A549 (cell line): ENCODE data around the gene LARP4. TPM values are rescaled to one million over a fixed set of nuclear protein-coding genes. Genes with fewer than 3 reads are reported as not detected.

Source experiments
- ATAC-seq, 2 experiments: fragments of 200-7000 bp in 1 of 2; fragments of >200 bp in 1 of 2; cut with Nextera tagmentation in 1 of 2; cut with Tn5 transposase in 1 of 2; 3 replicates each; pipeline versions ENCODE4 v1.8.0 to v1.9.1; 2018 to 2020; ENCODE audit warnings: mild to moderate bottlenecking in 1 of 2, moderate library complexity in 1 of 2
- CTCF ChIA-PET: fragments of 300-600 bp; sonication (Branson Sonifier 250); formaldehyde crosslinking; extraction: SDS; loops from one replicate; lab custom pipeline; 2021; ENCODE audit warnings: antibody characterized with exemption, inconsistent platforms; lab: Yijun Ruan, JAX
- POLR2A ChIA-PET: fragments of 350-600 bp; formaldehyde crosslinking; extraction: SDS; loops from one replicate; lab custom pipeline; 2021; ENCODE audit warnings: antibody characterized with exemption, inconsistent platforms; lab: Yijun Ruan, JAX
- DNase-seq, 2 experiments: peaks; one replicate each; pipeline versions ENCODE4 v3.0.0 to v3.0.0-alpha.2; 2011 to 2016; ENCODE audit warnings: low read depth in 1 of 2, low spot score in 1 of 2
- FAIRE-seq: peaks from 2 replicates; lab custom pipeline; 2011; peaks lifted over from hg19 to GRCh38; lab: Jason Lieb, UNC
- H3K27ac ChIP-seq, 2 experiments: fragments of >200 bp; sonication (Bioruptor Twin); formaldehyde crosslinking; 3 replicates each; pipeline ENCODE4 v1.5.1; 2016 to 2017
- H3K4me1 ChIP-seq: fragments of >200 bp; sonication (Bioruptor Twin); formaldehyde crosslinking; 3 replicates; pipeline ENCODE4 v1.6.1; 2016
- H3K4me2 ChIP-seq: fragments of >200 bp; sonication (Bioruptor Twin); formaldehyde crosslinking; 3 replicates; pipeline ENCODE4 v1.6.1; 2016
- H3K4me3 ChIP-seq: fragments of >200 bp; sonication (Bioruptor Twin); formaldehyde crosslinking; 3 replicates; pipeline ENCODE4 v1.5.1; 2016
- H3K9me3 ChIP-seq: fragments of >200 bp; sonication (Bioruptor Twin); formaldehyde crosslinking; 3 replicates; pipeline ENCODE4 v1.6.1; 2016
- BHLHE40 ChIP-seq: IDR thresholded peaks from 2 replicates; pipeline ENCODE4 v1.6.1; 2012; ENCODE audit warnings: low read depth, low read length, inconsistent platforms
- CHD4 ChIP-seq: fragments of 200-600 bp; sonication (generic); IDR thresholded peaks from 2 replicates; pipeline ENCODE4 v1.6.1; 2016; ENCODE audit warnings: antibody characterized with exemption, mild to moderate bottlenecking, borderline replicate concordance
- ESRRA ChIP-seq: fragments of 150-350 bp; IDR thresholded peaks from 2 replicates; pipeline ENCODE4 v1.6.1; 2014; ENCODE audit warnings: mild to moderate bottlenecking, low read length, borderline replicate concordance
- FOXS1 ChIP-seq: fragments of 250-450 bp; sonication (Bioruptor Pico); IDR thresholded peaks from 2 replicates; pipeline ENCODE4 v1.5.0; 2020; ENCODE audit warnings: mild to moderate bottlenecking, moderate library complexity
- HOXB13 ChIP-seq: fragments of 250-450 bp; sonication (Bioruptor Pico); IDR thresholded peaks from 2 replicates; pipeline ENCODE4 v1.5.0; 2020; ENCODE audit warnings: low read depth, mild to moderate bottlenecking, moderate library complexity
- HOXB5 ChIP-seq: fragments of 250-450 bp; sonication (Bioruptor Pico); IDR thresholded peaks from 2 replicates; pipeline ENCODE4 v1.5.0; 2020; ENCODE audit warnings: mild to moderate bottlenecking, moderate library complexity
- JUN ChIP-seq, 2 experiments: fragments of >200 bp; sonication (Bioruptor Twin); formaldehyde crosslinking; IDR thresholded peaks; 2 replicates in 1 of 2; 3 replicates in 1 of 2; pipeline ENCODE4 v1.6.1; 2016 to 2017
- JUNB ChIP-seq: fragments of >200 bp; sonication (Bioruptor Twin); formaldehyde crosslinking; IDR thresholded peaks from 2 replicates; pipeline ENCODE4 v1.6.1; 2016
- KDM1A ChIP-seq: fragments of 200-600 bp; sonication (generic); IDR thresholded peaks from 2 replicates; pipeline ENCODE4 v1.6.1; 2016; ENCODE audit warnings: low read depth, mild to moderate bottlenecking
- KDM5A ChIP-seq: fragments of 200-600 bp; sonication (generic); IDR thresholded peaks from 2 replicates; pipeline ENCODE4 v1.6.1; 2016; ENCODE audit warnings: antibody characterized with exemption, mild to moderate bottlenecking
- NFE2L2 ChIP-seq: fragments of 150-350 bp; conservative IDR thresholded peaks from 2 replicates; pipeline ENCODE4 v1.6.1; 2014; ENCODE audit warnings: low read length
- NPAS2 ChIP-seq: fragments of 250-450 bp; sonication (Bioruptor Pico); IDR thresholded peaks from 2 replicates; pipeline ENCODE4 v1.8.0; 2022; ENCODE audit warnings: mild to moderate bottlenecking, moderate library complexity, borderline replicate concordance
- SMC3 ChIP-seq: fragments of >200 bp; sonication (Bioruptor Twin); formaldehyde crosslinking; IDR thresholded peaks from 3 replicates; pipeline ENCODE4 v1.6.1; 2018; ENCODE audit warnings: inconsistent platforms
- TP53 ChIP-seq: fragments of 250-450 bp; sonication (Bioruptor Pico); IDR thresholded peaks from 2 replicates; pipeline ENCODE4 v1.5.0; 2021; ENCODE audit warnings: mild to moderate bottlenecking, moderate library complexity
- ZC3H11A ChIP-seq: fragments of 450-650 bp; IDR thresholded peaks from 2 replicates; pipeline ENCODE4 v1.6.1; 2014; ENCODE audit warnings: antibody characterized with exemption, mild to moderate bottlenecking
- ZSCAN20 ChIP-seq: fragments of 250-450 bp; sonication (Bioruptor Pico); IDR thresholded peaks from 2 replicates; pipeline ENCODE4 v1.8.0; 2022; ENCODE audit warnings: mild to moderate bottlenecking, moderate library complexity
- WGBS: methylation state at CpG from one replicate; pipeline ENCODE4 v1.1.6; 2017; ENCODE audit errors: missing lambda C conversion rate; 5-methylcytosine and 5-hydroxymethylcytosine counted together
- polyA plus RNA-seq, 4 experiments: library from polyadenylated mRNA; depleted of rRNA in 3 of 4; stranded (reverse); fragments of >200 nt; fragmentation: RNase III in 1 of 4; extraction: RNeasy Plus Mini Kit Qiagen cat#74134 plus additional on column Dnase treatment in 1 of 4; gene quantifications; 2 replicates in 3 of 4; 3 replicates in 1 of 4; pipeline ENCODE4 v1.2.3, GENCODE V29; 2011 to 2017
- TF ChIP-seq, protein P1 (sequence below): IDR thresholded peaks from 2 replicates; pipeline ENCODE4 v1.6.1; 2012
- TF ChIP-seq, protein P2 (sequence below): fragments of 200-600 bp; sonication (generic); IDR thresholded peaks from 2 replicates; pipeline ENCODE4 v1.6.1; 2016; ENCODE audit warnings: antibody characterized with exemption, mild to moderate bottlenecking, moderate library complexity
- TF ChIP-seq, protein P3 (sequence below): IDR thresholded peaks from 2 replicates; pipeline ENCODE4 v1.6.1; 2012; ENCODE audit warnings: low read depth, borderline replicate concordance
- TF ChIP-seq, protein P4 (sequence below): fragments of 250-450 bp; sonication (Bioruptor Pico); IDR thresholded peaks from 2 replicates; pipeline ENCODE4 v1.5.0; 2021; ENCODE audit warnings: mild to moderate bottlenecking, moderate library complexity, borderline replicate concordance

LARP4 gene
- polyA plus RNA-seq, 2 of the 4 experiments (the other 2 are of a cell fraction): 38.2 to 67.8 TPM

DNA sequence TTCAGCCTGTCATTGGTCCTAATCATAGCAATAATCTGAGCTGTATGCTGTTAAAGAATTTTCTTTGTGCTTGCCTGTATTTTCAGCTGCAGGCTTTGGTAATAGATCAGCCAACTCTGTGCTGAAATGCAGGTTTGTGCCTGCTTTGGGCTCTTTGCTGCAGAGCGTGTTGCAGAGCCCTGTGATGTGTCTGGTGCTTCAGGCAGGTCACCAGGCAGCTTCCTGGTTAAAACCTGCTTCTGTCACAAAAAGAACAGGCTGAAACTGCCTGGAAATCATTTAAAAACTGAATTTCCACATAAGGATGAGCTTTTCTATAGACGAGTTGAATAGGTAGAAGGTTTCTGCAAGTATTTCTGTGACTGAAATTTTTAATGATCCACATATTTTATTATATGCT lies 107.2 kb downstream of the LARP4 start (continued):
- TF ChIP-seq, protein P1, sequence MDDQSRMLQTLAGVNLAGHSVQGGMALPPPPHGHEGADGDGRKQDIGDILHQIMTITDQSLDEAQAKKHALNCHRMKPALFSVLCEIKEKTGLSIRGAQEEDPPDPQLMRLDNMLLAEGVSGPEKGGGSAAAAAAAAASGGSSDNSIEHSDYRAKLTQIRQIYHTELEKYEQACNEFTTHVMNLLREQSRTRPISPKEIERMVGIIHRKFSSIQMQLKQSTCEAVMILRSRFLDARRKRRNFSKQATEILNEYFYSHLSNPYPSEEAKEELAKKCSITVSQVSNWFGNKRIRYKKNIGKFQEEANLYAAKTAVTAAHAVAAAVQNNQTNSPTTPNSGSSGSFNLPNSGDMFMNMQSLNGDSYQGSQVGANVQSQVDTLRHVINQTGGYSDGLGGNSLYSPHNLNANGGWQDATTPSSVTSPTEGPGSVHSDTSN: no peak

DNA sequence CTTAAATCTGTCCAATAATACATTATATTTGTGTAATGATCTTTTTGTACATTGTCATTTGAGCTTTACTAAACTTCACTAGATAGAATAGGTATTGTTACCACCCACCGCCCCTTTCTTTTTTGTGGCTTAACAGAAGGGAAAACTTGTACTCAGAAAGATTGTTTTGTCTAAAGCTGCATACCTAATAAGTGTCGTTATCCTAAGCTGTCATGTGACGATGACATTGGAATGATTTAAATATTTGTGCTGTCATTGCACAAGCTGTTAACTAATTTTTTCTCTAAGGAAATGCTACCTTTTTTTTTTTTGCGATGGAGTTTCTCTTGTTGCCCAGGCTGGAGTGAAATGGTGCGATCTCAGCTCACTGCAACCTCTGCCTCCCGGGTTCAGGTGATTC lies 107.7 kb downstream of the LARP4 start:
- Histone ChIP-seq H3K4me1 (peaks cover 43% of the 10 kb centered on the region), H3K4me3 (no peak overlapping the region), H3K27ac (no peak overlapping the region), H3K9me3 (no peaks in the 10 kb centered on the region), H3K4me2 (peak overlapping the region; percentile 40; the same call in 1 of the 3 replicates)
- no peak for FAIRE-seq
- TF ChIP-seq KDM5A (no peak), ESRRA (no peak), FOXS1 (CRISPR knock-in tag) (no peak)
- whole genome bisulfite sequencing: 87% methylated on average over 6 of the region's 6 CpGs
- no peak for ATAC-seq
- no peak for DNase-seq
- ChIA-PET CTCF (interaction anchor here (0.6 to 8.4 kb wide), 8 partner anchors 24 to 134 kb away, joined by 3 to 182 read pairs (median 3); no protein-coding TSS in a partner anchor), POLR2A (interaction anchor here (0.6 kb wide), 1 partner anchor 90 kb away, joined by 6 read pairs; no protein-coding TSS in a partner anchor)

DNA sequence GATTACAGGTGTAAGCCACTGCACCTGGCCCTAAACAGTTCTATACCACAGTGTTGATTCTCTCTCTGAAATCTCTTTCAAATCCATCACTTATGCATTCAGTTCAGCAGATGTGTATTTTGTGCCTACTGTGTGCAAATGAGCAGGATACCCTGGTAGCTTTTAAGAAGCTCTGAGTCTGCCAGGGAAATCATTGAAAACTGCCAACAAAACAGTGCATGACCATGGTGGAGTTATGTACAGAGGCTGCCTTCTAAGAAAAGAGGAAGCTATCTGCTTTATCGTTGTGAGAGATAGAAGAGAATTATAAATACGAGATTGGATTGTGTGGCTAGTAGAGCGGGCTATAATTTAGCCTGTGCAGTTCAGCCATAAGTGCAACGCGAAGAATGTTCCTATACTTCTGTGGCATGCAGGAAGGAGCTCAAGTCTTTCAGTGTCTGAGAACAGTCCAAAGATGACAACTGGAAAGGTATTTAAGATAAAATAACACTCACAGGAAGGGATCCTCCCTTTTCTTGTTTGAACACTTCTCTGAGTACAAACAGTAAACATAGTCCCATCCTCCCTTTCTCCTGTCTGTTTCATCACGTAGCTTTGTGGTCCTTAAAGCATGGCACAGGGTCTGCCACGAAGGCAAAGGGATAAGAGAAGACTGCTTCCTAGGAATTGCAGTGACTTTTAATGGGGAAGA lies 108.4 kb downstream of the LARP4 start:
- 52% methylated on average over 7 of the region's 7 CpGs for WGBS
- 0 out of 6 replicates have a peak overlapping the region, but pooled peaks of 1 of the 2 experiments have one; percentile 8 for H3K27ac ChIP-seq

DNA sequence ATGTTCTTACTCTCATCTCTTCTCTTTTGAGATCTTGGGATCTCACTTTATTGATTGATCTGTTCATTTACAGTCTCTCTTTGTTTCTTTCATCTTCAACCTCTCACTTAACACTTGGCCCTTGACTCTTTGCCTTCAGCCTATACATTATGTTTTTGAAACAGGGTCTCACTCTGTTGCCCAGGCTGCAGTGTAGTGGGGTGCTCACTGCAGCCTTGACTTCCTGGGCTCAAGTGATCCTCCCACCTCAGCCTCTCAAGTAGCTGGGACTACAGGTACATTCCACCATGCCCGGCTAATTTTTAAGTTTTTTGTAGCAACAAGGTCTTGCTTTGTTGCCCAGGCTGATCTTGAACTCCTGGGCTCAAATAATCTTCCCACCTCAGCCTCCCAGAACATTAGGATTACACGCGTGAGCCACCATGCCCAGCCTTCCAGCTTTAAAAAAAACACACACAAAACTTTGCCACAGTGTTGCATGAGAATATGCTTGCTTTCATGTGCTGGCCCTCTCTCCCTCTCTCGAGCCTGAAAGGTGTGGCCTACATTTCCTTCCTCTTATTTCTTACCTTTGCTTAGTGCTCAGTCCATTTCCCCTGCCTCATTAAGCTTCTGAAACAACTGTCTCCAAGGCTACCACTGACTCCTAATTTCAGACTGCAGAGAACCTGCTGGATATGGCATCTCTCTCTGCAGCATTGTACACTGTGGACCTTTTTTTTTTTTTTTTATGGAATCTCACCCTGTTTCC lies 114.0 kb downstream of the LARP4 start:
- 94% methylated on average over 4 of the region's 4 CpGs for WGBS
- ATAC-seq: no peak
- no peak for FAIRE-seq
- no peaks in the 10 kb centered on the region for H3K9me3 ChIP-seq
- no peak for DNase-seq
- no peak overlapping the region for H3K4me3 ChIP-seq
- no peak overlapping the region for H3K27ac ChIP-seq
- H3K4me2 ChIP-seq: no peak overlapping the region
- ChIA-PET CTCF (interaction anchor here (0.7 to 2.2 kb wide), 5 partner anchors 9 to 273 kb away, joined by 3 to 21 read pairs (median 3); partner anchors contain the start of gene DIP2B), POLR2A (no interaction called here)
- peaks cover 16% of the 10 kb centered on the region for H3K4me1 ChIP-seq
- TF ChIP-seq HOXB13: no peak
- TF ChIP-seq, protein P1: no peak
- TF ChIP-seq, protein P2, sequence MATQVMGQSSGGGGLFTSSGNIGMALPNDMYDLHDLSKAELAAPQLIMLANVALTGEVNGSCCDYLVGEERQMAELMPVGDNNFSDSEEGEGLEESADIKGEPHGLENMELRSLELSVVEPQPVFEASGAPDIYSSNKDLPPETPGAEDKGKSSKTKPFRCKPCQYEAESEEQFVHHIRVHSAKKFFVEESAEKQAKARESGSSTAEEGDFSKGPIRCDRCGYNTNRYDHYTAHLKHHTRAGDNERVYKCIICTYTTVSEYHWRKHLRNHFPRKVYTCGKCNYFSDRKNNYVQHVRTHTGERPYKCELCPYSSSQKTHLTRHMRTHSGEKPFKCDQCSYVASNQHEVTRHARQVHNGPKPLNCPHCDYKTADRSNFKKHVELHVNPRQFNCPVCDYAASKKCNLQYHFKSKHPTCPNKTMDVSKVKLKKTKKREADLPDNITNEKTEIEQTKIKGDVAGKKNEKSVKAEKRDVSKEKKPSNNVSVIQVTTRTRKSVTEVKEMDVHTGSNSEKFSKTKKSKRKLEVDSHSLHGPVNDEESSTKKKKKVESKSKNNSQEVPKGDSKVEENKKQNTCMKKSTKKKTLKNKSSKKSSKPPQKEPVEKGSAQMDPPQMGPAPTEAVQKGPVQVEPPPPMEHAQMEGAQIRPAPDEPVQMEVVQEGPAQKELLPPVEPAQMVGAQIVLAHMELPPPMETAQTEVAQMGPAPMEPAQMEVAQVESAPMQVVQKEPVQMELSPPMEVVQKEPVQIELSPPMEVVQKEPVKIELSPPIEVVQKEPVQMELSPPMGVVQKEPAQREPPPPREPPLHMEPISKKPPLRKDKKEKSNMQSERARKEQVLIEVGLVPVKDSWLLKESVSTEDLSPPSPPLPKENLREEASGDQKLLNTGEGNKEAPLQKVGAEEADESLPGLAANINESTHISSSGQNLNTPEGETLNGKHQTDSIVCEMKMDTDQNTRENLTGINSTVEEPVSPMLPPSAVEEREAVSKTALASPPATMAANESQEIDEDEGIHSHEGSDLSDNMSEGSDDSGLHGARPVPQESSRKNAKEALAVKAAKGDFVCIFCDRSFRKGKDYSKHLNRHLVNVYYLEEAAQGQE: no peak
- TF ChIP-seq, protein P3, sequence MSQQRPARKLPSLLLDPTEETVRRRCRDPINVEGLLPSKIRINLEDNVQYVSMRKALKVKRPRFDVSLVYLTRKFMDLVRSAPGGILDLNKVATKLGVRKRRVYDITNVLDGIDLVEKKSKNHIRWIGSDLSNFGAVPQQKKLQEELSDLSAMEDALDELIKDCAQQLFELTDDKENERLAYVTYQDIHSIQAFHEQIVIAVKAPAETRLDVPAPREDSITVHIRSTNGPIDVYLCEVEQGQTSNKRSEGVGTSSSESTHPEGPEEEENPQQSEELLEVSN: no peak
- TF ChIP-seq TP53 (CRISPR knock-in tag): no peak
- no peak for TF ChIP-seq ESRRA
- TF ChIP-seq ZSCAN20 (CRISPR knock-in tag): no peak
- no peak for TF ChIP-seq JUN (IDR thresholded peaks at IDR 0.05)
- no peak for TF ChIP-seq NFE2L2
- TF ChIP-seq JUNB: no peak
- TF ChIP-seq ZC3H11A: no peak

More for the DNA sequence above, 108.4 kb downstream of the LARP4 start:
- DNase-seq (no peak), FAIRE-seq (no peak), ATAC-seq (no peak)
- peak overlapping the region; percentile 40 for H3K4me2 ChIP-seq
- peaks cover 43% of the 10 kb centered on the region for H3K4me1 ChIP-seq
- H3K9me3 ChIP-seq: no peaks in the 10 kb centered on the region
- CTCF ChIA-PET: interaction anchor here (0.9 to 8.4 kb wide), 7 partner anchors 20 to 133 kb away, joined by 3 to 182 read pairs (median 3); no protein-coding TSS in a partner anchor
- TF ChIP-seq, protein P3: no peak
- no peak for TF ChIP-seq CHD4
- no peak for TF ChIP-seq BHLHE40
- TF ChIP-seq SMC3: no peak
- no peak for TF ChIP-seq FOXS1 (CRISPR knock-in tag)
- TF ChIP-seq HOXB5: no peak
- TF ChIP-seq NPAS2 (CRISPR knock-in tag): no peak
- TF ChIP-seq, protein P4, sequence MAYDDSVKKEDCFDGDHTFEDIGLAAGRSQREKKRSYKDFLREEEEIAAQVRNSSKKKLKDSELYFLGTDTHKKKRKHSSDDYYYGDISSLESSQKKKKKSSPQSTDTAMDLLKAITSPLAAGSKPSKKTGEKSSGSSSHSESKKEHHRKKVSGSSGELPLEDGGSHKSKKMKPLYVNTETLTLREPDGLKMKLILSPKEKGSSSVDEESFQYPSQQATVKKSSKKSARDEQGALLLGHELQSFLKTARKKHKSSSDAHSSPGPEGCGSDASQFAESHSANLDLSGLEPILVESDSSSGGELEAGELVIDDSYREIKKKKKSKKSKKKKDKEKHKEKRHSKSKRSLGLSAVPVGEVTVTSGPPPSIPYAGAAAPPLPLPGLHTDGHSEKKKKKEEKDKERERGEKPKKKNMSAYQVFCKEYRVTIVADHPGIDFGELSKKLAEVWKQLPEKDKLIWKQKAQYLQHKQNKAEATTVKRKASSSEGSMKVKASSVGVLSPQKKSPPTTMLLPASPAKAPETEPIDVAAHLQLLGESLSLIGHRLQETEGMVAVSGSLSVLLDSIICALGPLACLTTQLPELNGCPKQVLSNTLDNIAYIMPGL (CRISPR knock-in tag): no peak
- no peak for TF ChIP-seq KDM1A
- no peak for TF ChIP-seq JUNB
- H3K4me3 ChIP-seq: no peak overlapping the region
- POLR2A ChIA-PET: no interaction called here
